Stimulated activated CD4-positive, alpha-beta T cell treated with anti-CD3 and anti-CD28 coated beads, Interleukin-1b, Interleukin-23, amount 100 ng/mL, for 1 hour (primary cell): ENCODE data around the gene LRRC1.

ENCODE experiments used
- DNase-seq, 2 donors: peaks; one replicate each; pipeline ENCODE4 v3.0.0-alpha.2; 2020; ENCODE audit warnings: low read depth in 2 of 2

Gene LRRC1

DNA sequence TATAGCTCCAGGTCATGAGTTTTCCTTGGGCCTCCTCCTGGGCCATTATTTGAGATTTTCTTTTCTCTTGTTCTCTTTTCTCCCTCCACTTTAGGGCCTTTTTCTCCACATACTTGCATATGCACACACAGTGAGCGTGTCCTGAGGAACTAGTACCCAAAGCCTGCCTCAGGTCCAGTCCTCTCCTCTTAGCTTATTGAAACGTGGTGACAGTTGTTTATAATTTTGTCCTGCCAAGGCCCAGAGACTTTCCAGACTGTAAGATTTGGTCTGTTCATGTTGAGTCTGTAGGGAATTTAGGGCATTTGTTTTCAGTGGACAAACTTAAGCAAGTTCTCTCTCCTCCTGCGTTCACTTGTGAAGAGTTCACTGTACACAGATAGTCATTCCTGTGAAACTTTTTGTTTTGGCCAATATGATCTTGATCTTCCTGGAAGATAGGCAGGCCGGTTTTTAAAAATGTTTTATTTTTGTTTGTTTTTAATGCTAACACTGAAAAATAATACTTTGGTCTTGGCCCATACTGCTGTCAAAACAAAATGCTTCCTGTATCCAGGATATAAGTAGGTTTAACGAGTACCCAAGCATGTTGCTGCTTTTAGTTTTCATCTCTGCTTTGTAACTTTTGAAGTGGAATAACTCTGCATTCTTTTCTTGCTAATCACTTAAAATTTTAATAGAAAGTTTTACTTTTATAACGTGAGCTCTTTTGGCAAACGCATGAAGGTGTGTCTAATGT is 20.7 kb downstream of the LRRC1 start:
- DNase-seq = no peak

DNA sequence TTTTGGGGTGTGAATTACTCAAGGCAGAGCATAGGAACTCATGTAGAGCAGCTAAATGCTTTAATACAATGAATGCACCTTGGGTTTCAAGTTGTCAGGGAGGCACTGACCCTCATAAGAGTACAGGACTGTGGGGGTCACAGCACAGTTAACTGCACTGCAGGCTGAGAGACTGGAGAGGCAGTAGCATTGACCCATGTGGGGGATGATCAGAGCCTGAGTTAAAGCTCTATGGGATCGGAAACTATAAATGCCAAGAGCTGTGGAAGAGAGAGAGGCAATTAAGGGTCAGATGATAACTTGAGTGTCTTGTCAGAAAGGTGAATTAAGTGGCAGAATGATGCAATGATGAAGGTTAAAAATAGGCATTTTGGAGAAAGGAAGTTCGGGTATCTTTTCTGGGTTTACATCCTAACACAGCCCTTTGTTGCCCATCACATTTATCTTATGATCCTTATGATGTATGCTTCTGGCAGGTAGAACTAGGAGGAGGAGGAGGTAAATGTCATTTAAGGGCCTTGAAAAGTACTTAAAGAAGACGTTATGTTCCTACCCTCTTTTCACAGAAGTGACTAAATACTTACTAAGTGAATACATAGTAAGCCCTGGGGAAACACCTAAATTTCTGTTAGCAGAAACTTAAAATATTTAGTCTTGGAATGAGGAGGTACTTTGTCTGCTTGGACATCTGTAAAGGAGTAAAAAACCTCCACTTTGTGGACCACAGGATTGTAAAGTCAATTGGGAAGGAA is 24.2 kb downstream of the LRRC1 start:
- DNase-seq = no peak

DNA sequence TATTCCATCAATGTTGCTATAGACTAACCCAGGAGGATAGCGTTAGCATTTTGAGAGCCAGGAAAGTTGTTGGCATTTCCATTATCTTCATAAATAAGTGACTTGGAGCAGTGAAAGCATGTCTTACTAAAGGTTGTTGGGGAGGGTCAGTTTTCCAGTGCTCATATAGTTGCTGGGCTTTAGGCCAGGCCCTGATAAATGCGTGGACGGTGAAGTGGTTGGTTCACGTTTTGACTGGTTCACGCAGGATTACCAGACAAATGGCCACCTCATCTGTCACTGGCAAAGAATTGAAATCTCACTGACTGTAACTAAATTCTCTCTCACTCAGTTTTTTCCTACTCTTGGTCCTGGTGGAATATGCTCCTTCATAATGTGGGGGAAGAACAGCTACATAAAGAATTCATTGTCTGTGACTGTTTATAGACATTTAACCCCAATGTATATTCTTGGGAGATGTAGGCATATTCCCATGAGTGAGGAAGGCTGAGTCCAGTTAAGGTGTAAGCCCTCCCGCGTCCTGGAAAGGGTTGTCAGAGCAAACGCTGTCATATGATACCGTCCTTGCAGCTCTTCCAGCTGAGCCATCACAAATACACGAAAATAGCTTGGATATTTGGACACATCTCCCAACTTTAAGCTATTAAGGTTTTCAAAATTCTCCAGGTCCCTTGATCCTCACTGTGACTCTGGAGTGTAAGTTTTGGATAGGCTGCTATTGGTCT is 27.8 kb downstream of the LRRC1 start:
- no peak for DNase-seq

DNA sequence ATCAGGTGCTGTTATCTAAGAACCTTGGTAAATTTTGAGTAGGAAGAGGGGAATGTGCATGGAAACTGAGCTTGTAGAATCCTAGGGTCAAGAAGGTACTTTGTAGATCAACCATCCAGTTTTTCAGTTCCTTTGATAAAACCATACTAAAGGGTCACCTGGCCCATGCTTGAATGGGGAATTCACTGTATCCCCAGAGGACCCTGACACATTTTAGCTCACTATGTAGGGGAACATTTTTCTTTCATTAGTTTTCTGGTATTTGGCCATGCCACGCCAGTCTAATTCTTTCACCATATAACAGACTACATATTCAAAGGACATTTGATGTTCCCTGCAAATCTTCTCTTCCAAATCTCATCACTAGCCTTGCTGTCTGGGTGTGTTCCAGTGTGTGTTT is 29.9 kb downstream of the LRRC1 start:
- DNase-seq = no peak

DNA sequence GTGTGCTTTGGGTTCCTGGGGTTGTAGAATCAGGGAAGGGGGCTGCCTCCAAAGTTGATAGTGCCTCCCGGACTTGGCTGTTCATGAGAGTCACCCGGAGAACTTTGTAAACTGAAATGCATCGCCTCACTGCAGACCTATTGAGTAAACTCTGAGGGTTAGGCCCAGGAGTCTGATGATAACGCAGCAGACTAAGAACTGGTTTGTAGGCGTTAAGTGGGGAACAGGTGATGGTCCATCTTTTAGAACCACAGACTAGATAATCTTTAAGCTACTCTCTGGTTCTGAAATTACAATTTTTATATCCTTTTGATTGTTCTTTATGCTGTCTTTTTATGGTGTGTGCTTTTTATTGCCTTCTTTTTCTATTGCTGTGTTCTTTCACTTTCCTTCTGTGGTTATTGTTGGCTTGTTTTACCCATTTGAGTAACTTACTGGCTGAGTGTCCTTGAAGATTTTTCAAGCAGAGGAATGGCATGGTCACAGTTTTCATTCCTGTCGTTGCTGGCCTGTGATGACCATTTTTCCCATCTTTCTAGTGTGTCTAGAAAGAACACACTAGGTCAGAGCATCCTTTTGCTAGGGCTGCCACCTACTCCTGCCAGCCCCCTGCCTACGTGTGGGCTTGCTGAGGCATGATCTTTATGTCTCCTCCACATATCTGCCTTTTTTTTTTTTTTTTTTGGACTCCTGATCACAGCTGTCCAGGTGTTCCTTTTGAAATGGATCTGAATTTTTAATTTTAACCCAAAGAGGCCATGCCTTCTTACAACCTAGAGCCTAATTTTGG is 30.9 kb downstream of the LRRC1 start:
- DNase-seq = no peak

DNA sequence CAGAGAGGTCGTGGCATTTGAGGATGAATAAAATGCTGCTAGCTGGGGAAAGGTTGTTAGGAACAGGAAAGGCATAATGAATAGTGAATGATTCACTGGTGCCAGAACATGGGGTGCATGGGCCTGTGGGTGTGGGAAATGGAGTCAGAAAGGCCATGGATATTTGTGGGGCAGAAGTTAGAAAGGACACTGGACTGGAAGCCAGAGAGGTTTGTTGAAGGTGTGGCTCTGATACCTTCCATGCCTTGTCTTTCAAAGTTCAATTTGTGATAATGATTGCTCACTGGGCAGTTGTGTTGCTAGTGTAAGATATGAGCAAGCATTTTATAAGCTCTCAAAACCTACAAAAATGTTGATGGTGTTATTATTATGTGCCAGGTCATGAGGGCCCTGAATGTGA is 32.7 kb downstream of the LRRC1 start:
- DNase-seq = no peak

DNA sequence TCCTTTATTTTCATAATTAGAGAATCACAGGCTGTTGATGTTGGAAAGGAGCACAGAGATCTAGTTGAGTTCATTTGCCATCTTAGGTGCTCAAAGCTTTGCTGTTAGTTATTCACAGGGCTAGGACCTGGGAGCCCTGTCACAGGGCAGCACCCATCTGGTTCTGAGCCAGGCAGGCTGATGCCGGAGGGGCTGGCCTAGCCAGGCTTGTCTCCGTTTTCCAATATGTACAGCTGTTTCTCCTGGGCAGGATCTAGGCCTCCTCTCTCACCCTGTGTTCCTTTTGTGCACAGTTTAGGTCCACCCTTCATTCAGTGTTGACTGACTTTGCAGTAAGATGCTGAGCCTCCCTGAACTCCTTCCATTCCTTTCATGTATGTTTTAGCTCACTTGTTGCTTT is 33.4 kb downstream of the LRRC1 start:
- DNase-seq = no peak

DNA sequence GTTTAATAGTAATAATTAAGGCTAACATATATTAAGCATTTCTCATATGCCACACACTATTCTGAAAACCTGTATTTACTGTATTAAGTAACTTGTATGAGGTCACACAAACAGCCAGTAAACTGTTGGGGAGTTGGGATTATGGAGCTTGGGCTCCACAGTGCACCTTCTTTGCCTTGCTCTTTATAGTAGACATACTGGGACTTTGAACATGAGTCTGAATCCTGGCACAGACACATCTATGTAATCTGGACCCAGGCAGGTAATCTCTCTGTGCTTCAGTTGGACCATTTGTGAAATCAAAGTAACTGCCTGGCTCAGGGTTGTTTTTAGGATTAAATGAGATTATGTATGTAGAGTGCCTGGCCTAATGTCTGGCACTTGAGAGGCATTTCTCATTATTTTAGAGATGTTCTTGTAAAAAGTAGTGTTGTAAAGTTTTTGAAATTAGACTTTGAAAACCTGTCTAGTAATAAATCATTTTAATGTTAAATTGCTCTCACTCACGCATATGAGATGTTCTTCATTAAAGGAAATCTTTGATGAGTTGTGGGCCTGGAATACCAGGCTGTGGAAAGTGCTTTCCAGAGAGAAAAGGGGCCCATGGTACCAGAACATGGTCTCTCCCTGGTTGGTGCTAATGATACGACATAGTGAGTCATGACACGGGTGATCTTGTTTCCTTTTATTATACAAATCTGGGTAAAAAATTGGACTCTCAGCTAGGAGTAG is 34.3 kb downstream of the LRRC1 start:
- DNase-seq = no peak

DNA sequence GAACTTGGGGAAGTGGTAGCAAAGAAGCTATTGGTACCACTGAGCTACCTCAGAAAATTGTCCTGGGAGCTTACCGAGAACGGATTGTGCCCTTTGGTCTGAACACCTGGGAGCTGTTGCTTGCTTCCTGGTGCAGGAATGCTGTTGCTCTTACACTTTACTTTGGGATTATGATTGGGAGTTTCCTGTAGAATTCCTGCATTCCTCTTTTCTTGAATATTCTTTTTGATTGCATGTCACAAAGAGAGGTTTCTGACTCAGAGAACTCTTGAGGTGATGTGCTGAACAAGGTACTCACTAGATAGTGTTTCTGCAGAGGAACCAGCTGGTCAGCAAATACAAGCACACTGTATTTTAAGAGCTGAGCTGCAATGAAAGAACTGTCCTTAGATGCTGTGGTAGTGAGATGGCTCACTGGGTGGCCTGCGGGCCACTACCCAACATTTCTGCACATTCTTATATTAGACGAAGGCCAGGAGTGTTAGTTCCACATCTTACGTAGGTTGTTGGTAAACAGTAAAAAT is 35.0 kb downstream of the LRRC1 start:
- DNase-seq = no peak

DNA sequence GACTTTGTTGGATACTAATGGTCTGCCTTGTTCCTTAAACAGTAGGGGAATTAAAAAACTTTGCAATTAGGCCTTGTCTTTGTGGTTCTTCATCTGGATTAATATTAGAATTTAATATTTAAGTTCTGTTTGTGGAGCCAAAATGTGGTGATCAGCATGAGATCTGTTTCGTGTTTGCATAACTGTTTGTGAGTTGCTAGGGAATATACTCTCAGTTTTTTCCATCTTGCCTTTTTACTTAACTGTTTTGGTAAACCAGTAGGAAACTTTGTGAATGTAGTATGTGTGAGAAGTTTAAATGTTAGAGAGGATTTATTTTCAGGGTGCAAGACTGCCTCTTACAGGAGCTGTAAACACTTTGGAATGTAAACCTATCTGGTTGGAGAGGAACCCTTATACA is 35.6 kb downstream of the LRRC1 start:
- no peak for DNase-seq

DNA sequence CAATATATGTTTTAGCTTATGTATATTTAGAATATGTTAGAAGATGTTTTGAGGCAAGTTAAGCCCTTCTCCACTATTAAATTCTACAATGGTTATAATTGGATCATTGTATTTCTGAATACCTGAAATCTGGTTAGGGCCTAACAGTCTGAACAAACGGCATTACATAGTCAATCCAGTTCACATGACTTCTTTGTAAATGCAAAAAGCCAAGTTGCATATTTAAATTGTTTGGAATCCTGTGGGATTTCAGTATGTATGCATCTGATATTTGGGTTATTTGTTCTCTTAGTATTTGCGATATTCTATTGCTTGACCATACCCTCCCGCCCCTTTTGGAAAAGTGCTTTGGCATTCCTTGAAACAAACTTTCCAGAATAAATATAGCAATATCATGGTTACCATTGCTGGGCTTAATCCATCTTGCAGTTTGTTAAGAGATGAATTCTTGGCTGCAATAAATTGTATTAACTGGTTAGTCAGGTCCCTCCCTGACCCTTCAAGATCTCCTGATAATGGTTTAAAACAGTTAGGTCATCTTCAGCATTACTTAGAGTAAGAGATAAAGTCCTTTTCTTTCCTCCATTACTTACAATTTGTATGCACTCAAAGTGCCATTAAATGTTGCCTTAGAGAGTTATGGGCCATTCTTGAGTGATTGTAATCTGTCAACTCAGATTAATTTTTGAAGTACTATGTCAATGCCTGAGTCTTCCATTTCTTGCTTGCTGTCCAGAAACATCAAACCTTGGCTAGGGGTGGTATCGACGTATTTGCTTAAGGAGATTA is 36.5 kb downstream of the LRRC1 start:
- no peak for DNase-seq

DNA sequence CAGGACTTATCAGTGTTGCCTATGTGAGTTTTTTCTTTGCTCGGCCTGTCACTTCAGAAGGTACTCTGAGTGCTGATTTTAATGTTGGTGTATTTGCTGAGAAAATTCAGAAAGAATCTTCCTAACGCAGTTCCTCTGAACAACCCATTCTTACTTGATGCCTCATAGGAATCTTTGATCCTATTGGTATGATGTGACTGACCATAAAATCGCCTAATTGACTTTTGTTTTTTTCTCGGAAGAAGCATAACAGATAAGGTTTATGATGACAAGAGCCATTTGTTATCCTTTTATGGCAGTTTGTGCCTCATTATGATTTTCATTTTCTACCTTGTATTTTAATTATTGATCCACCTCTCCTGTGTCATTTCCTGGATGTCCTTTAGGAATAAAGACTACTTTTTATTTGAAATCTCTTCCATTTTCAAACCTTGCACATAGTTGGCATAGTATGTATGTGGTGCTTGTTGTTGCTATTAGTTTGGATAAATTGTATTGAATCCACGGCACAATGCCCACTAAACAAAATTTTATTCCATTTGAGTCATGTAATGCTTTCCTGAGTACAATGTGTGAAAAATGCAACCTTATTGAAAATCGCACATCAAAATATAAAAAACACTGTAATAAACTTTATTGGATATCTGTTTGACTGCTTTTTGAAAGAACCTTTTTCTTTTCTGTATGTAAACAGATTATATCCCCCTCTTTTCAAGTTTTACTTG is 37.3 kb downstream of the LRRC1 start:
- DNase-seq = no peak

DNA sequence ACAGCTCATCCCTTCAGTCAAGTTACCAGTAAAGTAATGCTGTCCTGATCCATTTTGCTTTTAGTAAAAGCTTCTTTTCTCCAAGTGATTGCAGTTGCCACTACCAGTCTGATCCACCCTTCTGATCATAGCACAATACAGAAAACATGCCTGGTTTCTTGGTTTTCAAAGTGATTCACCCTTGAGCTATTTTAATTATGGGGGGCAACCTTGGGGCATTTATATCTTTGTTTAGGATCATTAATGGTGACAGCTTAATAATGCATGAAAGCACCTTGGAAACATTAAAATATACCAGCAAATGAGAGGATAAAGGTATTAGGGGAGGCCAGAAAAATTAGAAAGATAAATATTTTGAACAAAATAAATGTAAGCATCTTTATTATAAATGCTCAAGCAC is 38.4 kb downstream of the LRRC1 start:
- DNase-seq = no peak

DNA sequence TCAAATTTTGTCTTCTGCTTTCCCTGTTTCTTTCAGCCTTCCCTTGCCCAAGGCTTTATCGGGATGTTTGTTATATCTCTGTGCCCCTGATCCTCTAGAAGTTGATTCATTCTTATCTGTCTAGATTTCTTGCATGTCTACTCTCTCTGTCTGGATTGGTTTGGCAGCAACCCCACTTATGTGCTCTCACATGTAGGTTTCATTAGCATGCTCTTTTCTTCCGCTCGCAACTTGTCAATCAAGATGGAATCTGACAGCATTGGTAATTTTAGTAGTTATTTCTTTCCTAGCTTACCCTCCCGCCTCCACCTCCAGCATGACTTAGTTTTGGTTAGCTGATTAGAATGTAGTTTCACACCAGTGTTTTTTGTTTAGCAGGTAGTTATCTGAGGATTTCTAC is 39.3 kb downstream of the LRRC1 start:
- DNase-seq = no peak

DNA sequence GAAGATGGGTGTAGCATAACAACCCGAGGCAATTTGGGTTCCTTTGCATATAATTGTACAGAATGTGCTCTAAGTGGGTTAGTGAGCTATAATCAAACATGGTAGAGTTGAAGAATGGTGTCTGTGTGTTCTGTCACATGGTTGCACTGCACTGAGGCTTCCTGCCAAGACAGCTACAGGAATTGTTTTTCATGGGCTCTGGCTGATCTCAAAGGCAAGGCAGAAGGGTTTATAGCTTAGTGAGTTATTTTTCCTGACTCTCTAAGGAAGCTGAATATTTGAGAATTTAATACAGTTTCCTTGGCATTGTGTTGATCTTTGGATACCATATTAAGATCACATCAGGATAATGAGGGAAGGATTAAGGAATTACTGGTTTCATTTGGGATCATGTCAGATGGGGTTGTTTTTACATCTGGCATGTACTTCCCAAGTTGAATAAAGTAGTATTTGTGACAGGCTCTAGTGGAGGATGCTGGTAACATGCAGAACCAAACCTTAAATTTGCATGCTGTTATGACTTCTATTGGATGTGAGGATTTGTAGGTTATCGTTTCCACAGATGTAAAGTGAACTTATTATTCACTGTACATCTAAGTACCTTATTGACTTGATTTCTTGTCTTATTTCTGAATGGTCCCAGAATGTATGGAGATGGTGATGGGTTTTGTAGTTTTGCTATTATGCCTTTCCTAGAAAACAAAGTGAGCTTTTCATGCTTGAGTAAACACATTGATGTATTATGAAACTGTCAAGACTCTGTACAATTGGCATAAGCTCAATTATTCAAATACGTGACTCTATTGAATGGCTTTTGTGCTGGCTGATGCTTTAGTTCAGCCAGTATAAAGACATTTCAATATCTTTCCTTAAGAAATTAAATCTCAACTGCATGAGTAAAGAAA is 43.3 kb downstream of the LRRC1 start:
- no peak for DNase-seq

DNA sequence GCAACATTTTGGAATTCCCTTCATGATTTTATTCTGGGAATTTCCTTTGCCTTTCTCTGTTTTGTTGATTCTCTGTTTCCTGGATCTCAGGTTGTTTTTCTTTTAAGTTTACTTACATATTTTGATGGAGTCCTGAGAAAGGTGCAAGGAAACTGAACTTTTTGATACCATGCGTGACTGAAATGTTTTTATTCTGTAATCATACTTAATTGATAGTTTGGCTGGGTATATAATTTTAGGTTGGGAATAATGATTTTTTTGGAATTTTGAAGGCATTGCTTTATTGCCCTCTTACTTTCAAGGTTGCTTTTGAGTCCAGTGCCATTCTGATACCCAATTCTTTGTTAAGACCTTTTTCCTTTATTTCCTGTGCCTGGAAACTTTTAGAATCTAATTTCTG is 45.2 kb downstream of the LRRC1 start:
- no peak for DNase-seq

DNA sequence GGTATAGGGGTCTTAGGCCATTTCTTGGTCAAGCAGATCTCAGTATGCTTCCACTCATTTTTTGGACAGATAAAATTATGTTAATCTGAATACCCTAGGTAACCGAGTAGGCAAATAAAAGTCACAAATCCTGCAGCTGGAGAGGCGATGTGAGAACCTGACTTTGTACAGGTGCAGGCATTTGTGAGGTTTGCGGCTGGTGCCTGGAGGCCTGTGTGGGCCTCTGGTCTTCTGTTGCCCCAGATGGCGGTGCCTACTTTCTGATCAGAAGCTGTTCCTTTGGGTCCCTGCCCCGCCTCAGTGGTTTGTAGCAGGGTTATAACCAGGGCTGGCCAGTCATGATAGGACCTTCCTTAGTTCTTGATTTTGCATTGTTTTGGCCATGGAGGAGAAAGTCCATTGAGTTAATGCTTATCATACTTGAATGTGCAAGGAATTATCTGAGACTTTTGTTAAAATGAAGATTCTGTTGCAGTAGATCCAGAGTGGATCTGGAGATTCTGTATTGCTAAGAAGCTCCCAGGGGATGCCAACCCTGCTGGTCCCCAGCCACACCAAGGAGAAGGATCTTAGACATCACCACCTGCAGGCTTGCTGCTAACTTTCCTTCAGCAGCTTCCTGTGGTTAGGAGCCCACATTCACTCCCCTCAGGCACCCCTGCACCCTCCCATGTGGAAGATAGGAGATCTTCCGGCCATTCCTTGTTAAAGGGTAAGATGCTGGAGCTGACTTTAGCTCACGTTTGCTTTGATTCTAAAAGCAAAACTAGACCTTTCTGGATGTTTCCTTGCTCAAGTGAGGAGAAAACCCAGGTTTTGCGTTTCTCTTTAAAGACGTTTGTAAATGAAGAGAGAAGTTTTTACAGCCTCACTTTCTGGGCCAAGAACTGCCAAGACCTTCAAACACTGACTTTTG is 50.7 kb downstream of the LRRC1 start:
- no peak for DNase-seq

DNA sequence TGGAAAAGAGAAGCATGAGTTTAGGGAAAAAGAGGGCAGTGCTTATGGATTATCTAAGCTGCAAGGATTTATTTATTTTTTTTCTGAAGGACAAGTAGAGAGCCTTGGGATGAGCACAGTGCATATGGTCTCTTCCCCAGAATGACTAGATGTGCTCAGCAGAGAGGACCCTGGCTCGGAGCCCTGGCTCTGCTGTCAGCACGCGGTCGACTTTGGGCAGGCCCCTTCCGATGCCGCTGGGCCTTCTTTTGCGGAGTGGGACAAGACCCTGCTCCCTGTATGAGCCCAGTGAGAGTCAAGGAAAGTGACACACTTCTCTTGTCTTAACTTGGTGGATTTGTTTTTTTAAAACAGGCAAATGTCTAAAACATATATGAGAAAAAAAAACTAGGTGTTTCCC is 51.4 kb downstream of the LRRC1 start:
- no peak for DNase-seq
